Measurements from ENCODE around the gene TMCC1.
"Not testable (repeated sequence)": the region's sequence is repeated elsewhere in the genome, so short reads cannot be mapped to it uniquely, and the experiment has no call there.

TMCC1 gene

DNA sequence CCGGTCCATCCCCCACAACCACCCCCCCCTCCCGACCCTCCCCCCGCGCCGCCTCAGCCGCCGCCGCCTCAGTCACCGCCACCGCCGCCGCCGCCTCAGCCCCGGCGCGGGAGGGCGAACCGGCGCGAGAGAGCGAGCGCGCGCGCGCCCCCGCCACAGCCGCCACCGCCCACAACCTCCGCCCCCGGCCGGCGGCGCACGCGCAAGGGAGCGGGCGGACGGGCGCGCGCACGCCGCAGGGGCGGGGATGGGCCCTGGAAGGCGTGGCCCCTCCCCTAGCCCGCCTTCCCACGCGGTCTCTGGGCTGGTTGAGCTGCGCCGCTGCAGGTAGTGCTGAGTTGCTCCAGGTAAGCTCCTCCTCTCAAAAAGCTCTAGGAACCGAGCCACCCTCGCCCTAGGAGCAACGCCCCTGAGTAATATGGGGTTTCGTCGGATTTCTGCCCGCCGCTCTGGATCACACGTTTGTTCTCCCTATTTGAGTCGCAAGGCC lies at the start of gene TMCC1:
Gene TMCC1, minus strand, starts transcription at position 131 of the 490 bp plus-strand sequence.
- FAIRE-seq = no peak

DNA sequence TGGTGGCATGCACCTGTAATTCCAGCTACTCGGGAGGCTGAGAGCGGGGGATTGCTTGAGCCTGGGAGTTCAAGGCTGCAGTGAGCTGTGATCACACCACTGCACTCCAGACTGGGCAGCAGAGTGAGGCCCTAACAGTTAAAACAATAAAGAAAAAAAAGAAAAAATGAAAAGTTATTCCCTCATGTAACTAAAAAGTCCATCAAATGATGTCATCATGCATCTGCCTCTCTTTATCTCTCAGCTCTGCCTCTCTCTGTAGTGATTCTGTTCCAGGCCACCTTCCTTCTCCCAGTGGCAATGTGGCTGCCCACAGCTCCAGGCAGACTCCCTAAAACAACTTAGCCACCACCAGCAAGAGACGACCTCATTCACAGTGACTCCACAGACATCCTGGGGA lies 49.5 kb upstream of the TMCC1 start:
- no peak for FAIRE-seq

GRCh38 chr3:129942296-129942695 lies 48.8 kb upstream of the TMCC1 start:
- FAIRE-seq = no peak

DNA sequence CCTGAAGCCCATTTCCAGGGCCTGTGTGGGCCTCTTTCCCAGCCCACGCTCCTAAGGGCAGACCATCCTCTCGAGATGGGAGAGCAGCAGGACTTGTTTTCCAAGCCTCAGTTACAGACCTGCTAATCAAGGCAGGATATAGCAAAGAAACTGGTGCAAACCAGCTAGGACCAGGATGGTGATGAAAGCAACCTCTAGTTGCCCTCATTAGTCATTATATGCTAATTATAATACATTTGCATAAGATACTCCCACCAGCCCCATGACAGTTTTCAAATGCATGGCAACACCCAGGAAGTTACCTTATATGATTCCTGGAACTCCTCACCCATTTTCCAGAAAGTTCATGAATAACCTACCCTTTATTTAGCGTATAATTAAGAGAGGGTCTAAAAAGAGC lies 46.6 kb upstream of the TMCC1 start:
- no peak for FAIRE-seq

GRCh38 chr3:129938140-129938930 lies 44.8 kb upstream of the TMCC1 start:
- no peak for FAIRE-seq

GRCh38 chr3:129937717-129938116 lies 44.2 kb upstream of the TMCC1 start:
- no peak for FAIRE-seq

GRCh38 chr3:129936757-129937156 lies 43.2 kb upstream of the TMCC1 start:
- FAIRE-seq = no peak

GRCh38 chr3:129934234-129935123 lies 41.0 kb upstream of the TMCC1 start:
- FAIRE-seq = no peak

DNA sequence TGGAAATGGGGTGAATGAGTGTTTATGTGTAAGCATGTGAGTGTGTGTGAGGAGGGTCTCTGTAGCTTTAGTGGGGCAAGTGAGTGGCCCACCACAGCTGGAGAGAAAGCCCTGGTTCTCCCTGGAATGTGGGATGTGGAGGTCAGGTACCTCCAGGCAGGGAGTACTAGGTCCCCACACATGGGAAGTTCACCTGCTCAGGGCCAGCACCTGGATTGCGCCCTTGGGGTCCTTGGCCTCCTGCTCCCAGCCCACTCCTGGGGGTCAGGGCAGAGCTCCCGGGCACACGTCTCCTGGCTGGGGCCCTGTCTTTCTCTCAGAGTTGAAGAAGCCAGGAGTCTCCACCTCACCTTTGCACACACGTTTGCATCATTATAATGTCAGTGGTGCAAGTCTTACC lies 40.0 kb upstream of the TMCC1 start:
- FAIRE-seq = no peak

- FAIRE-seq = no peak
Observed at GRCh38 chr3:129929383-129929782, 35.9 kb upstream of the TMCC1 start.

DNA sequence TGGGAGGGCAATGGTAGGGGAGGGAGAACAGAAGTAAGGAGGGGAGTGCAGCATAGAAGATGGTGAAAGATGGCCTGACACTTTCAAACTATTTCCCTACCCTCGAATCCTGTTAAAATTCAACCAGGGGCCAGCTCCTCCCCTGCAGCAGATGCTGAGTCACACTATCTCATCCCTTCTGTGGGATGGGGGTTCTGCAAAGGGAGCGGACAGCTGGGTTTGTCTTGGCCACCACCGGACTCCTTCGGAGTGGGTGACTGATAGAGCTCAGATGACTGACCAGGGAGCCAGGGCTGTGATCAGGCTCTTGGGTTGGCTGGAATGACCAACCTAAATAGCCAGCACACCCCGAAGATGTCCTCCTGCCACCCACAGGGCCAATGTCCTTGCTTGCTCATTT lies 33.6 kb upstream of the TMCC1 start:
- no peak for FAIRE-seq

GRCh38 chr3:129919806-129920205 lies 26.3 kb upstream of the TMCC1 start:
- no peak for FAIRE-seq

GRCh38 chr3:129919357-129919756 lies 25.8 kb upstream of the TMCC1 start:
- no peak for FAIRE-seq

GRCh38 chr3:129918461-129918860 lies 24.9 kb upstream of the TMCC1 start:
- no peak for FAIRE-seq

- FAIRE-seq = no peak
Observed at GRCh38 chr3:129917423-129918007, 24.0 kb upstream of the TMCC1 start.

- FAIRE-seq = no peak
Observed at GRCh38 chr3:129913618-129914017, 20.1 kb upstream of the TMCC1 start.

GRCh38 chr3:129911261-129911861 lies 17.9 kb upstream of the TMCC1 start:
- no peak for FAIRE-seq

GRCh38 chr3:129909235-129909634 lies 15.7 kb upstream of the TMCC1 start:
- not testable (repeated sequence) for FAIRE-seq

- FAIRE-seq = no peak
Observed at GRCh38 chr3:129908417-129908816, 14.9 kb upstream of the TMCC1 start.

- FAIRE-seq = not testable (repeated sequence)
Observed at GRCh38 chr3:129901272-129901671, 7.8 kb upstream of the TMCC1 start.

DNA sequence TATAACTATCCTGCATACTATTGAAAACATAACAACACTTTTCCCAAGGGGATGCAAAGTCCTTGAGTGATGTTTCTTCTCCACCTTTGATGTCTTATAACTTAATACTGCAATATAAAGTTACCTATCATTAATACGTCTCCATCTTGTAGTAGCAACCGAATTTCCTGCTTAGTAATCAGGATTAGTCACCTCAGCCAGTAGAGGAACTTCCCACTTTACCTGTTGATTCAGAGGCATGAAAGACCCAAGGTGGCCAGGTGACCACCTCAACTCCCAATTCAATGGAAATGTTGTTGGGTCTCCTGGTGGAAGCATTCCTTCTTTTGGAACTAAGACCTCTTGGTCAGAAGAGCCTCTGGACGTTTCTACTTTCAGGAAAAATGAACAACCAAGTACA lies 3.5 kb upstream of the TMCC1 start:
- FAIRE-seq = no peak

- no peak for FAIRE-seq
Observed at GRCh38 chr3:129892857-129893580, 492 bp downstream of the TMCC1 start.

Measured in colon (tissue), 2 donors.